Erythroblast (primary cell): ENCODE data around the gene KIFC3.

Experiments
- GATA1 ChIP-seq: IDR thresholded peaks from 2 replicates; pipeline ENCODE4 v1.6.1; 2011; ENCODE audit warnings: low read depth, mild to moderate bottlenecking, control low read depth, low read length, moderate library complexity
- POLR2A ChIP-seq: IDR thresholded peaks from 2 replicates; pipeline ENCODE4 v1.6.1; 2011; ENCODE audit warnings: mild to moderate bottlenecking, low read length

GRCh38 chr16:57797526-57798266 is 4.6 kb downstream of the KIFC3 start:
- no peak for TF ChIP-seq POLR2A
- TF ChIP-seq GATA1: no peak
